SK-N-MC (cell line): ENCODE data around the gene ZNF236.
A peak's percentile ranks its signal among the peaks of the same experiment; 100 is the strongest.
"Not testable (repeated sequence)": the region's sequence is repeated elsewhere in the genome, so short reads cannot be mapped to it uniquely, and the experiment has no call there.

Source experiments
- DNase-seq: peaks from one replicate; pipeline ENCODE4 v3.0.0-alpha.2; 2011; ENCODE audit warnings: low read depth, low spot score
- H3K27ac ChIP-seq: fragments of 200-600 bp; sonication (generic); 2 replicates; pipeline ENCODE4 v1.5.1; 2016; ENCODE audit warnings: mixed run types
- H3K36me3 ChIP-seq: fragments of 200-600 bp; sonication (generic); 2 replicates; pipeline ENCODE4 v1.6.1; 2017; ENCODE audit warnings: antibody characterized with exemption, low read length, mixed read lengths; ENCODE audit not compliant: insufficient read depth
- H3K4me3 ChIP-seq: fragments of 200-600 bp; sonication (generic); 2 replicates; pipeline ENCODE4 v1.5.1; 2016
- H3K9ac ChIP-seq: fragments of 200-600 bp; sonication (generic); 2 replicates; pipeline ENCODE4 v1.8.0; 2017; ENCODE audit warnings: mixed run types, mixed read lengths; ENCODE audit not compliant: insufficient read length
- H3K9me3 ChIP-seq: fragments of 200-600 bp; sonication (generic); 2 replicates; pipeline ENCODE4 v1.6.1; 2017; ENCODE audit warnings: low read depth, mild to moderate bottlenecking, antibody characterized with exemption, low read length, moderate library complexity, mixed read lengths
- EZH2 ChIP-seq: fragments of 200-600 bp; sonication (generic); IDR thresholded peaks from one replicate; pipeline ENCODE4 v1.6.1; 2017; ENCODE audit warnings: antibody characterized with exemption
- FOXP2 ChIP-seq: optimal IDR thresholded peaks from 2 replicates; pipeline ENCODE3; 2011; ENCODE audit warnings: mild to moderate bottlenecking, moderate library complexity; ENCODE audit not compliant: insufficient read depth; ENCODE audit errors: extremely low read length, control extremely low read depth
- POLR2AphosphoS5 ChIP-seq: IDR thresholded peaks from 2 replicates; pipeline ENCODE4 v1.6.1; 2012; ENCODE audit warnings: mild to moderate bottlenecking, low read depth, low read length, borderline replicate concordance

The ZNF236 gene

GRCh38 chr18:76822506-76823160 lies at the start of gene ZNF236:
TSS of gene ZNF236 (plus strand) at chr18:76822557. CDS start at chr18:76822608, 51 bp downstream.
- Histone ChIP-seq H3K4me3 (peak within 1 kb of the TSS; percentile 92), H3K9ac (peak within 1 kb of the TSS; percentile 89), H3K27ac (0 out of 2 replicates have a peak within 1 kb of the TSS, but pooled peaks have one; percentile 19), H3K9me3 (no peaks in the 10 kb centered on the region), H3K36me3 (no peaks in the 10 kb centered on the region)
- no peak for DNase-seq
- TF ChIP-seq EZH2 (no peak), POLR2AphosphoS5 (no peak), FOXP2 (no peak)

DNA sequence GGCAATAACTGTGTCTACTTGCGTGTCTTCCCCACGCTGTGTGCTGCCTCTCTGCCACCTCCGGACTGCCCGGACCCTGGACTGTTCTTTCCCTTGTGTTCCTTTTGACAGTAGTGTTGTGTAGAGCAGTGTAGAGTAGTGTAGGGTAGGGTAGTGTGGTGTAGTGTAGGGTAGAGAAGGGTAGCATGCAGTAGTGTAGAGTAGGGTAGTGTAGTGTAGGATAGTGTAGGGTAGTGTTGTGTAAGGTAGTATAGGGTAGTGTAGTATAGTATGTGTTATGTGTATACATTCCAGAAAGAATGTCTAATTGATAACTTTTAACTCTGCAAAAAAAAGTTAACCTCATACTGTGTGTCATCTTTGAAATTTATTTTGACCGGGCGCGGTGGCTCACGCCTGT lies 49.7 kb upstream of the ZNF236 start:
- no peak for TF ChIP-seq POLR2AphosphoS5
- no peak for TF ChIP-seq FOXP2
- TF ChIP-seq EZH2 = no peak

GRCh38 chr18:76777036-76777435 lies 45.3 kb upstream of the ZNF236 start:
- H3K9ac ChIP-seq, H3K4me3 ChIP-seq, H3K36me3 ChIP-seq, H3K9me3 ChIP-seq, DNase-seq, H3K27ac ChIP-seq: not testable (repeated sequence)

More for the DNA sequence above, 49.7 kb upstream of the ZNF236 start:
- no peak overlapping the region for H3K27ac ChIP-seq
- H3K4me3 ChIP-seq = no peak overlapping the region
- no peaks in the 10 kb centered on the region for H3K36me3 ChIP-seq
- no peak for DNase-seq
- H3K9ac ChIP-seq = no peak overlapping the region
- H3K9me3 ChIP-seq = no peaks in the 10 kb centered on the region

DNA sequence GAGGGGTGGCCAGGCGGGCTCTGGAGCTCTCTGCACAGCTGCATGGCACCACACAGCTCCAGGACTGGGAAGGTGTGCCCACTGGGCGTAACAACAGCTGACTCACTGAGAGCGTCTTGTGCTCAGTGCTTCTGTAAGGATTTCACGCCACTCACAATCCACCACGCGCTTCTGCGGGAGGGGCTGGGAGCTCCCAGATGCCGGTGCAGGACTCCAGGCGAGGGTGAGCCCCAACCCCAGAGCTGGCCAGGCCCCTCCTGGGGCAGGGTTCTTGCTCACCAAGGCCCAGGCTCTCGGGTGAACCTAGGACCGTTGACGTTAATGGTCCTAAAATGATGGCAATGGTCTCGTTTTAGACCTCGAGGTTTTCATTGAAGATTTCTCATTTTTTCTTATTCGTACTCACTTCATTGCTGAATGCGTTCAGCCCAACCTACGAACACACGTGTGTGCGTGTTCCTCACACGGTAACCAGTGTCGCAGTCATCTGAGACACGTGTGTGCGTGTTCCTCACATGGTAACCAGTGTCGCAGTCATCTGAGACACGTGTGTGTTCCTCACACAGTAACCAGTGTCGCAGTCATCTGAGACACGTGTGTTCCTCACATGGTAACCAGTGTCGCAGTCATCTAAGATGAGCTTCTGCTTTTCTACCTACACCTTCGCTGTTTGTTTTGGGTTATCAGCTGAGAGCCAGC lies 38.4 kb upstream of the ZNF236 start:
- Histone ChIP-seq H3K9ac (no peak overlapping the region), H3K36me3 (no peaks in the 10 kb centered on the region), H3K27ac (no peak overlapping the region), H3K4me3 (no peak overlapping the region), H3K9me3 (no peaks in the 10 kb centered on the region)
- no peak for DNase-seq
- TF ChIP-seq POLR2AphosphoS5 (no peak), FOXP2 (no peak), EZH2 (no peak)

- TF ChIP-seq POLR2AphosphoS5 = no peak
- no peak for TF ChIP-seq FOXP2
- TF ChIP-seq EZH2 = no peak
- Histone ChIP-seq H3K9me3 (no peaks in the 10 kb centered on the region), H3K36me3 (no peaks in the 10 kb centered on the region), H3K9ac (no peak overlapping the region), H3K27ac (no peak overlapping the region), H3K4me3 (no peak overlapping the region)
- DNase-seq = no peak
Measured at GRCh38 chr18:76785872-76786271, 36.5 kb upstream of the ZNF236 start.

DNA sequence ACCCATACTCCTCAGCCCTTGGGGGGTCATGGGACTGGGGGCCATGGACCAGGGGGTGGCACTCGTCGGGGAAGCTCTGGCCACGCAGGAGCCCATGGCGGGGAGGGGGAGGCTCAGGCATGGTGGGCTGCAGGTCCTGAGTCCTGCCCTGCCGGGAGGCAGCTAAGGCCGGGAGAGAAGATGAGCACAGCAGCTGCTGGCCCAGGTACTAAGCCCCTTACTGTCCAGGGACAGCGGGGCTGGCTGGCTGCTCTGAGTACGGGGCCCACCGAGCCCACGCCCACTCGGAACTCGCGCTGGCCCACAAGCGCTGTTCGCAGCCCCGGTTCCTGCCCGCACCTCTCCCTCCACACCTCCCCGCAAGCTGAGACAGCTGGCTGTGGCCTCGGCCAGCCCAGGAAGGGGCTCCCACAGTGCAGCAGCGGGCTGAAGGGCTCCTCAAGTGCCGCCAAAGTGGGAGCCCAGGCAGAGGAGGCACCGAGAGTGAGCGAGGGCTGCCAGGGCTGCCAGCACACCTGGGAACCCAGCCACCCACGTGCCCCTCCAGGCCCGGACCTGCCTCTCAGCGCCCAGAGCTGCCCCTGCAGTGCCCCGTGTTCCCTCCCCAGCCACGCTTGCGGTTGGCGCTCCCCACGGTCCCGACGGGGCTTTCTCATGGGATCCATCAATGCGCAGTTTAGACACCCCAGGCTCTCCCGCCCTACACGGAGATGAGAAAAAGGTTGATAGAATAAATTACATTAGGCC lies 33.6 kb upstream of the ZNF236 start:
- H3K9me3 ChIP-seq = no peaks in the 10 kb centered on the region

GRCh38 chr18:76791106-76791505 lies 31.3 kb upstream of the ZNF236 start:
- no peak for DNase-seq
- Histone ChIP-seq H3K4me3 (no peak overlapping the region), H3K9me3 (no peaks in the 10 kb centered on the region), H3K27ac (no peak overlapping the region), H3K36me3 (no peaks in the 10 kb centered on the region), H3K9ac (no peak overlapping the region)
- no peak for TF ChIP-seq POLR2AphosphoS5
- TF ChIP-seq EZH2 = no peak
- TF ChIP-seq FOXP2 = no peak

More for the DNA sequence above, 33.6 kb upstream of the ZNF236 start:
- no peak for DNase-seq
- H3K36me3 ChIP-seq = no peaks in the 10 kb centered on the region
- no peak overlapping the region for H3K27ac ChIP-seq
- no peak overlapping the region for H3K4me3 ChIP-seq
- TF ChIP-seq FOXP2 (no peak), POLR2AphosphoS5 (no peak), EZH2 (no peak)
- no peak overlapping the region for H3K9ac ChIP-seq

- Histone ChIP-seq H3K4me3 (no peak overlapping the region), H3K36me3 (no peaks in the 10 kb centered on the region), H3K9me3 (no peaks in the 10 kb centered on the region), H3K27ac (no peak overlapping the region), H3K9ac (no peak overlapping the region)
- TF ChIP-seq FOXP2 (no peak), POLR2AphosphoS5 (no peak), EZH2 (no peak)
- DNase-seq = no peak
Measured at GRCh38 chr18:76791642-76792041, 30.7 kb upstream of the ZNF236 start.
